BJ (cell line): ENCODE data around the gene C7orf25. TPM values are rescaled to one million over a fixed set of nuclear protein-coding genes. Genes with fewer than 3 reads are reported as not detected.
A peak's percentile ranks its signal among the peaks of the same experiment; 100 is the strongest.

Experiments
- CTCF ChIA-PET: fragments of 350-600 bp; formaldehyde crosslinking; extraction: SDS; loops from one replicate; lab custom pipeline; 2021; ENCODE audit warnings: antibody characterized with exemption, inconsistent platforms; lab: Yijun Ruan, JAX
- POLR2A ChIA-PET: fragments of 300-600 bp; sonication (Branson Sonifier 250); formaldehyde crosslinking; extraction: SDS; loops from one replicate; lab custom pipeline; 2021; ENCODE audit warnings: antibody characterized with exemption; lab: Charles Lee
- DNase-seq: peaks from one replicate; pipeline ENCODE4 v3.0.0-alpha.2; 2011; ENCODE audit warnings: low read depth
- H3K27me3 ChIP-seq: 2 replicates; pipeline ENCODE4 v1.6.0; 2011; ENCODE audit warnings: low read length; ENCODE audit not compliant: control insufficient read depth, insufficient read depth
- H3K36me3 ChIP-seq: 2 replicates; pipeline ENCODE4 v1.5.1; 2011; ENCODE audit warnings: low read length; ENCODE audit not compliant: control insufficient read depth, insufficient read depth
- H3K4me3 ChIP-seq: 2 replicates; pipeline ENCODE4 v1.5.1; 2011; ENCODE audit warnings: low read depth, mild to moderate bottlenecking, control low read depth, low read length
- polyA plus RNA-seq: library from polyadenylated mRNA; depleted of rRNA; stranded (reverse); fragments of >200 nt; gene quantifications from 2 replicates; pipeline ENCODE4 v1.2.3, GENCODE V29; 2011
- TF ChIP-seq, protein P1 (sequence below): IDR thresholded peaks from 2 replicates; pipeline ENCODE4 v1.5.1; 2011; ENCODE audit warnings: low read depth, mild to moderate bottlenecking, control low read depth, inconsistent platforms, low read length, moderate library complexity; ENCODE audit not compliant: insufficient read depth

The C7orf25 gene
- polyA plus RNA-seq, 1 experiment = 4.8 TPM

DNA sequence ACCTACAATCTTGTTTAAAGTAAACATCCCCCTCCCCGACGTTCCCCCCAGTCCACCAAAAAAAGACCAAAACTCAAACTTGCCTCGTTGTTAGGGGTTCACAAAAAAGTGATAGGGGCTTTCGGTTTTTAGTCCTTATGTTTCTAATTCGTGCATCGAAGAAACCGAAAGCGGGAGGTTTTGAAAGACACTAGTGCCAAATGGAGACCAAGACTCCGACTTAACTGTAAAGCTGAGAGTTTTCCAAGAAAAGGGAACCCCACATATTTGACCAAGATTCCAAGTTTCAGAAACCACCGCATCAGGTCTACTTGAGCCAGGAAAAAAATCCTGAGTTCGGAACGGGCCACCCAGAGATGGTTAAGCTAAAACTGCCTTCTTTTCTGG, 19.6 kb upstream of the C7orf25 start:
- TF ChIP-seq, protein P1, sequence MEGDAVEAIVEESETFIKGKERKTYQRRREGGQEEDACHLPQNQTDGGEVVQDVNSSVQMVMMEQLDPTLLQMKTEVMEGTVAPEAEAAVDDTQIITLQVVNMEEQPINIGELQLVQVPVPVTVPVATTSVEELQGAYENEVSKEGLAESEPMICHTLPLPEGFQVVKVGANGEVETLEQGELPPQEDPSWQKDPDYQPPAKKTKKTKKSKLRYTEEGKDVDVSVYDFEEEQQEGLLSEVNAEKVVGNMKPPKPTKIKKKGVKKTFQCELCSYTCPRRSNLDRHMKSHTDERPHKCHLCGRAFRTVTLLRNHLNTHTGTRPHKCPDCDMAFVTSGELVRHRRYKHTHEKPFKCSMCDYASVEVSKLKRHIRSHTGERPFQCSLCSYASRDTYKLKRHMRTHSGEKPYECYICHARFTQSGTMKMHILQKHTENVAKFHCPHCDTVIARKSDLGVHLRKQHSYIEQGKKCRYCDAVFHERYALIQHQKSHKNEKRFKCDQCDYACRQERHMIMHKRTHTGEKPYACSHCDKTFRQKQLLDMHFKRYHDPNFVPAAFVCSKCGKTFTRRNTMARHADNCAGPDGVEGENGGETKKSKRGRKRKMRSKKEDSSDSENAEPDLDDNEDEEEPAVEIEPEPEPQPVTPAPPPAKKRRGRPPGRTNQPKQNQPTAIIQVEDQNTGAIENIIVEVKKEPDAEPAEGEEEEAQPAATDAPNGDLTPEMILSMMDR = no peak
- CTCF ChIA-PET = interaction anchor here (0.7 to 4.3 kb wide), 8 partner anchors 10 to 991 kb away, joined by 3 to 19 read pairs (median 6); no protein-coding TSS in a partner anchor
- no peak for DNase-seq
- Histone ChIP-seq H3K4me3 (peak overlapping the region; percentile 89), H3K36me3 (no peaks in the 10 kb centered on the region), H3K27me3 (no peaks in the 10 kb centered on the region)
- POLR2A ChIA-PET = interaction anchor here (0.9 kb wide), 1 partner anchor 41 kb away, joined by 3 read pairs; no protein-coding TSS in a partner anchor

DNA sequence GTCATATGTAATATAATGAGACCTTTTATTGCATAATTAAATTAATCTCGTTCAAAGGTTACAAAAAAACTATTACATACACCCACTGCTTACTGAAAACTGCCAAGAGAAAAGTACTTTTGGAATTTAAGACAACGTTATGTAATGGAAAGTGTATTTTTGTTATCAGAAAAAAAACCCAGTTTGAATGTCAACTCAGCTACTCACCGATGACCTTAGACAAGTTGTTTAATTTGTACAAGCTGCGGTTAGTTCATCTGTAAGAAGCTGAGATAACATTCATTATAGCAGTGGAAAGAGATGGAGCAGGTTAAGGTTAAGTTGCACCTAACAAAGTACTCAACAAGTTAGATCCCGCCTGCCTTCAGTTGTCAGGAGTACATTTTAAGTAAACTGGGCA, 19.0 kb upstream of the C7orf25 start:
- Histone ChIP-seq H3K36me3 (no peaks in the 10 kb centered on the region), H3K4me3 (peak overlapping the region; percentile 89), H3K27me3 (no peaks in the 10 kb centered on the region)
- TF ChIP-seq, protein P1 = no peak
- ChIA-PET CTCF (interaction anchor here (0.6 to 4.3 kb wide), 5 partner anchors 8 to 988 kb away, joined by 3 to 13 read pairs (median 5); no protein-coding TSS in a partner anchor), POLR2A (no interaction called here)
- no peak for DNase-seq

DNA sequence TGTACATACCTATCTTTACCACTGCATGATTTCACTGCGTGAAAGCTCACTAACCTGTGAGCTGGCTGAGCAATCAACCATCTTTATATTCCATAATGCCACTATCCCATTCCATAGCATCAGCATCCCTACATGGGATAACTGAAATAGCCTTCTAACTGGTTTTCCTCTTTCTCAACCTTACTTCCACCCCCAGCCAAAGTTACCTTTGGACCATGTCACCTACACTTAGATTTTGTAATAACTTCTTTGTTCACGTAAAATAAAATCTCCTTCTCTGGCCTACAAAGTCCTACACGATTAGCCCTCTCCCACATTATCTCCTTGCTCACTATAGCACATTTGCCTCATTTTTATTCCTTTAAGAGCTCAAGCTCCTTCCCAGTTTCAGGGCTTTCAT, 17.6 kb upstream of the C7orf25 start:
- POLR2A ChIA-PET = no interaction called here

DNA sequence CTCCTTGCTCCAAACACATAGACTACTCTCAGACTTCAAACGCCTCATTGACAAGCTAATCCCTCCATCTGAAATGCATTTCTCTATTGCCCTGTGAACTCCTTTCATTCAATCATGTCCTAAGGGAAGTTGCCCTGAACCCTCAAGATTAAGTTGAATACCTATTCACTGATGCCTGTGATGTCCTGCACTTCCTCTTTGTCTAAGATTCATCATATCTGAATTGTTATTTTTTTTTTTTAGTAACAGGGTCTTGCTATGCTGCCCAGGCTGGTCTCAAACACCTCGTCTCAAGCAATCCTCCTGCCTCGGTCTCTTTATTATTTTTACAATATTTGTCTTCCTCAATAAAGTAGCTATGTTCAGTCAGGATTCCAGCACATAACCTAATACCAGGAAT, 16.9 kb upstream of the C7orf25 start:
- no peaks in the 10 kb centered on the region for H3K27me3 ChIP-seq
- TF ChIP-seq, protein P1 = no peak
- H3K36me3 ChIP-seq = no peaks in the 10 kb centered on the region; the same call in 1 of the 2 replicates
- ChIA-PET CTCF (interaction anchor here (0.6 to 4.3 kb wide), 6 partner anchors 9 to 988 kb away, joined by 3 to 13 read pairs (median 4); no protein-coding TSS in a partner anchor), POLR2A (no interaction called here)
- no peak overlapping the region for H3K4me3 ChIP-seq
- DNase-seq = no peak

More for the DNA sequence above, 17.6 kb upstream of the C7orf25 start:
- TF ChIP-seq, protein P1 = no peak
- CTCF ChIA-PET = interaction anchor here (0.9 to 4.3 kb wide), 6 partner anchors 10 to 332 kb away, joined by 3 to 13 read pairs (median 4); no protein-coding TSS in a partner anchor
- Histone ChIP-seq H3K27me3 (no peaks in the 10 kb centered on the region), H3K36me3 (no peaks in the 10 kb centered on the region; the same call in 1 of the 2 replicates), H3K4me3 (no peak overlapping the region)
- DNase-seq = no peak

DNA sequence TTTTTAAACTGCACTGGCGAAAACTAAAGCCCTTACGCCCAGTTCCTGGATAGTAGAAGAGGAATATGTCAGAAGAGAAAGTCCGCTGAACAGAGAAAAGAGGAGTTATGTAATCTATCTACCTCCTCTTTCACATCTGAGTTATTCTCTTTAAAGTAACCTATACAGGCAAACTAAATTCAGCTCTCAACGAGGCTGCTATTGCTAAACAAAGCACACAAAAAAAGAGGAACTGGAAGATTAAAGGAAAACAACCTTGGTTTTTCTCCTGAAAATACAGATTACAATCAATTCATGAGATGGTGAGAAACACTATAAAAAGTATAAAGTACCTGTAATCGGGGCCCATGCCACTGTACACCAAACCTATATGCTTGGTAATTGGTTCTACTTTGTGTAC, 14.3 kb upstream of the C7orf25 start:
- Histone ChIP-seq H3K27me3 (no peaks in the 10 kb centered on the region), H3K4me3 (no peak overlapping the region), H3K36me3 (no peaks in the 10 kb centered on the region; the same call in 1 of the 2 replicates)
- ChIA-PET CTCF (interaction anchor here (1.0 kb wide), 1 partner anchor 335 kb away, joined by 3 read pairs; no protein-coding TSS in a partner anchor), POLR2A (no interaction called here)
- TF ChIP-seq, protein P1 = no peak
- DNase-seq = no peak
